Stimulated activated memory B cell treated with anti-CD40 and anti-IgM and Interleukin-4, amounts not matched to agents 10 μg/mL and 1 μg/mL and 100 μg/mL, for 72 hours (primary cell): Measurements from ENCODE around the gene TLR4.

Experiments
- ATAC-seq: fragments of 150-1000 bp; cut with Tn5 transposase; 2 replicates; pipeline ENCODE4 v1.10.0; 2021
- H3K27ac Mint-ChIP-seq: one replicate; pipeline ENCODE4 v1.8.0; 2022; ENCODE audit warnings: mild to moderate bottlenecking, mixed read lengths
- H3K27me3 Mint-ChIP-seq: one replicate; pipeline ENCODE4 v1.8.0; 2022; ENCODE audit warnings: mixed read lengths
- H3K36me3 Mint-ChIP-seq: one replicate; pipeline ENCODE4 v1.8.0; 2022; ENCODE audit warnings: mixed read lengths
- H3K4me1 Mint-ChIP-seq: one replicate; pipeline ENCODE4 v1.8.0; 2022; ENCODE audit warnings: mixed read lengths
- H3K4me3 Mint-ChIP-seq: one replicate; pipeline ENCODE4 v1.8.0; 2022; ENCODE audit warnings: mild to moderate bottlenecking, moderate library complexity, mixed read lengths
- H3K9me3 Mint-ChIP-seq: one replicate; pipeline ENCODE4 v1.8.0; 2022; ENCODE audit warnings: mixed read lengths

The TLR4 gene

GRCh38 chr9:117723986-117724625, 19.9 kb downstream of the TLR4 start:
- Mint-ChIP-seq H3K4me1 (peaks cover 11% of the 10 kb centered on the region), H3K9me3 (no peaks in the 10 kb centered on the region), H3K4me3 (no peak overlapping the region), H3K27ac (no peak overlapping the region), H3K27me3 (peaks cover 6% of the 10 kb centered on the region), H3K36me3 (no peaks in the 10 kb centered on the region)
- ATAC-seq: no peak

GRCh38 chr9:117725426-117725887, 21.3 kb downstream of the TLR4 start:
- H3K4me3 Mint-ChIP-seq: no peak overlapping the region
- H3K4me1 Mint-ChIP-seq: peaks cover 11% of the 10 kb centered on the region
- no peaks in the 10 kb centered on the region for H3K9me3 Mint-ChIP-seq
- no peak overlapping the region for H3K27ac Mint-ChIP-seq
- no peak for ATAC-seq
- peaks cover 6% of the 10 kb centered on the region for H3K27me3 Mint-ChIP-seq
- no peaks in the 10 kb centered on the region for H3K36me3 Mint-ChIP-seq

- H3K4me3 Mint-ChIP-seq: no peak overlapping the region
- peaks cover 3% of the 10 kb centered on the region for H3K4me1 Mint-ChIP-seq
- ATAC-seq: no peak
- H3K27ac Mint-ChIP-seq: no peak overlapping the region
- no peaks in the 10 kb centered on the region for H3K9me3 Mint-ChIP-seq
- no peaks in the 10 kb centered on the region for H3K36me3 Mint-ChIP-seq
- peaks cover 9% of the 10 kb centered on the region for H3K27me3 Mint-ChIP-seq
Observed at GRCh38 chr9:117729375-117729774, 25.2 kb downstream of the TLR4 start.

DNA sequence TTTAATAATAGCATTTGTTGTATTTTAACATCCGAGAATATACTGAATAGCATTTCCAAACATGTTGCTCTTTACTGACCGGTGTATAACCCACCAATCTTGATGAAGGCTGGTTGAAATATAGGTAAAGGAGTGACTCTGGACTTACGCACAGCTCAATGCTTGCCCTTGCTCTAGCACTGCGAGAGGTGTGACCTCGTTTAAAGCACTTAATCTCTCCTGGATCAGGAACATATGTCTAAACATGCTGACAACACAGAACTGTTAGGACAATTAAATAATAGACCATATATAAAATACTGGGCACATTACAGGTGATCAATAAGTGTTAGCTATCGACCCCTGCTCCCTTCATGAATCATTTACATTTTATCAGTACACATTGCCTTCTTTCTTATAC, 28.3 kb downstream of the TLR4 start:
- Mint-ChIP-seq H3K4me3 (no peak overlapping the region), H3K9me3 (no peaks in the 10 kb centered on the region), H3K4me1 (no peaks in the 10 kb centered on the region), H3K36me3 (no peaks in the 10 kb centered on the region), H3K27ac (no peak overlapping the region), H3K27me3 (peaks cover 9% of the 10 kb centered on the region)
- no peak for ATAC-seq

DNA sequence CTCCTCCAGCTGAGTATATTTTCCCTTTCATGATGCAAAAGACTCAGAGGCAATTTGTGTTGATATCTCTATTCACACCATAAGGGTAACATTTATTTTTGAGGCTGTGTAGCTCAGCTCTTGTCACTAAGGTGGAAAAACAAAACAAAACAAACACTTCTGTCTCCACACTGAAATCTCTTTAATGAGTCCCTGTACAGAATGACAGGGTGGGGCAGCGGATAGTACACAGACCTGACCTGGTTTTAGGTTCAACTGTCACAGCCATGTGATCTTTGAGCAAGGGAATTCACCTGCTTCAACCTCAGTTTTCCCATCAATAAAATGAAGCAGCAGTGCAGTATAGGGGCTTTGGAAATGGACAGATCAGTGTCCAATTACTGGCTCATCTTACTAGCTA, 29.3 kb downstream of the TLR4 start:
- no peaks in the 10 kb centered on the region for H3K4me1 Mint-ChIP-seq
- no peaks in the 10 kb centered on the region for H3K36me3 Mint-ChIP-seq
- no peaks in the 10 kb centered on the region for H3K9me3 Mint-ChIP-seq
- ATAC-seq: no peak
- H3K4me3 Mint-ChIP-seq: no peak overlapping the region
- peaks cover 9% of the 10 kb centered on the region for H3K27me3 Mint-ChIP-seq
- H3K27ac Mint-ChIP-seq: no peak overlapping the region

DNA sequence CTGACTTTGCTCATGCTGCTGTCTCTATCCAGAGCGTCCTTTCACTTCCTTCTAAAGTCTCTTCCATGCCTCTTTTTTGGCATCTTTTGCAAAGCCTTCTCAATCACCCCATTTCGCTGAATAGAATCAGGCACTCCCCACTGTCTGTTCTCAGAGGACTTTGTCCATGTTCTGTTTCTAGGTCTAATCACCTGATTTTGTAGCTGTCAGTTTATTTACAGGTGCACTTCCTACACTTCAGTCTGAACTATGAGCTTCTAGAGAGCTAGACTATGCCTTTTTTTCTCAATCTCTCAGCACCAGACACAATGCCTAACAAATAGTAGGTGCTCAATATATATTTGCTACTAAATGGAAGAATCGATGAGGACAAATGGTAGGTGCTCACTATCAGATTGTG, 29.9 kb downstream of the TLR4 start:
- ATAC-seq: no peak
- H3K36me3 Mint-ChIP-seq: no peaks in the 10 kb centered on the region
- H3K4me1 Mint-ChIP-seq: no peaks in the 10 kb centered on the region
- peaks cover 9% of the 10 kb centered on the region for H3K27me3 Mint-ChIP-seq
- H3K27ac Mint-ChIP-seq: no peak overlapping the region
- no peak overlapping the region for H3K4me3 Mint-ChIP-seq
- no peaks in the 10 kb centered on the region for H3K9me3 Mint-ChIP-seq

DNA sequence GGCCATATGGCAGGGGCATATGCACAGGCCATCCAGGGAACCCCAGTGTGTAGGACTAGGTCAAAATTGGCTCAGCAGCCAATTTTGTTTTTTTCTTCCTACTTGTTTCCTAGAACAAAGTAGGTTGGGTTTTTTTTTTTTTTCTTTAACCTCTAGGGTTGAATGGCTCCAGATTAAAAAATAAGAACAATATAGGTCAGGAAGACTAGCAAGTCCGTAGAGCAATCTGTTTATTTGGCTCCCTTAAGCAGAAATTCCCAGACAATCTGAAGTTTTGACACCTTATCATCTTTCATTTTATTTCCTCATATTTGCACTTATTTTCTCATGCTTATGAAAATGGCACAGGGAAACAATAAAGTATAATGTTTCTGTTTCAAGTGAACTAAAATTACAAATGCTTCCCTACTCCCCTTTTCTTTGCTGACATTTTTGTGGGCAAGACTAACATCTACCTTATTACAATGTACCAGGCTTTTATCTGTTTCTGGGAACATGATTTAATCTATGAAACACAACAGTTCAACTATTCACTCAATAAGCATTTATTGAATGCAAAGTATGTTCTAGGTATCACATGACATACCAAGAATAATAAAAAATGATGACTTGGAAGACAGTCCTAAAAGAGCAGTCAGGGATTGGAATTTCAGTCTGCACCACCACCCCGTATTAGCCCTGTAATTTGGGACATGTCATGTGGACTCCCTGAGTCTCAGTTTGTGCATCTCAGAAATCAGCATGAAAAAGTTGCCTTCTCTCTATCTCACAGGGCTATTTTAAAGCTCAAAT, 30.5 kb downstream of the TLR4 start:
- H3K36me3 Mint-ChIP-seq: no peaks in the 10 kb centered on the region
- no peak overlapping the region for H3K27ac Mint-ChIP-seq
- H3K4me1 Mint-ChIP-seq: no peaks in the 10 kb centered on the region
- no peak for ATAC-seq
- no peaks in the 10 kb centered on the region for H3K9me3 Mint-ChIP-seq
- peaks cover 9% of the 10 kb centered on the region for H3K27me3 Mint-ChIP-seq
- no peak overlapping the region for H3K4me3 Mint-ChIP-seq

DNA sequence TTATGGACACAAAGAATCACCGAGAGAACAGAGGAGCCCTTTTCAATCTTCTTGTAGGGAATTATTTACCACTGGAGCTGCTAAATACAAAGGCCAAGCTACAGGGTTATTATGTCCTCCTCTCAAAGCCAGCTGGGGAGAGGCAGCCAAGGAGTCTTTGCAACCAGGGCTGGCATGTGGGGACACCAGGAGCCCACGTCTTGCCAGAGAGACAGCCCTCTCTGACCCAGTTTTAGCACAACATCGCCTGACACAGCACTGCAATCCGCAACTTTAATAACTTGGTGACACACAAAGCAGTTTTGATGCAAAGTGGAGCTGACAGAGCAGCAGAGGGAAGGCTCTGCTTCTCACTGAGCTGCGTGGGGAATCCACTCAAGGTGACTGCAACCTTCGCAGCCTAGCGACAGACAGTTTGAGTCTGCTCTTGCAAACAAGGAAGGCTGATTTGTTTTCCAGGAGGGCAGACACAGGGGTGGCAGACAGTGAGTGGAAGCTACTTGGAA, 33.6 kb downstream of the TLR4 start:
- no peak overlapping the region for H3K27ac Mint-ChIP-seq
- no peak for ATAC-seq
- H3K9me3 Mint-ChIP-seq: no peaks in the 10 kb centered on the region
- peaks cover 26% of the 10 kb centered on the region for H3K27me3 Mint-ChIP-seq
- H3K4me3 Mint-ChIP-seq: no peak overlapping the region
- no peaks in the 10 kb centered on the region for H3K36me3 Mint-ChIP-seq
- H3K4me1 Mint-ChIP-seq: no peaks in the 10 kb centered on the region

GRCh38 chr9:117739206-117739605, 35.0 kb downstream of the TLR4 start:
- Mint-ChIP-seq H3K36me3 (no peaks in the 10 kb centered on the region), H3K9me3 (no peaks in the 10 kb centered on the region), H3K27me3 (peaks cover 20% of the 10 kb centered on the region), H3K4me1 (peaks cover 5% of the 10 kb centered on the region), H3K27ac (no peak overlapping the region), H3K4me3 (no peak overlapping the region)
- no peak for ATAC-seq

DNA sequence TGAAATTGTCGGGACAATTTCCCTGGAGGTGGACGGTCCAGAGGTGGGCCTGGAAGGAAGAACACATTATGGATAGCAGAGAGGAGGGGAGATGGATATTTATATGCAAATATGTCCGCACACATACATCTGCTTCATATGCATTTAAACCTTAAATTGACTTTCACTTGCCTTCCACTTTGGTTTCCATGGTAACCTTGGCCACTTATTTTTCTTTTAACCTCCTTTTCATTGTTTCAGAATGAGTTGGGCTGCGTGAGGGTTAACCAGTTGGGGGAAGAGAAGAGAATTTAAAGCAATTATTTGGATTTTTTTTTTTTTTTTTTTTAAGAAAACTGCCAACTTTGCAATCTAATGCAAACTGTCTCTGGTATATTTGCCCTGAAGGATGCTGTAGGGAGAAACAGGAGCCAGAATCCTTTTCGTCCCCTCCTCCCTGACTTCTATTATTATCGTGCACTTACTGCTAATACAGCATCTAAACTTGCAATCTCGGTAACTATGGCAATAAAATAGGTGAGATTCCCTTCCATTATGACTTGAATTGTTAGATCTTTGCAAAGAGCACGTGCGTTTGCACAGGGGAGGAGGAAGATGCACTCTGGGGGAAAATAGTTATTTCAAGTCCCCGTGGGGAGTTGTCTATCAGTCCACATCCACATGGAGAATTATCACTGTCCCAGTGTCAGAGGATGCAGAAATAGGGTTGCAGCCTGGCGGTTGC, 35.6 kb downstream of the TLR4 start:
- ATAC-seq: no peak
- H3K4me3 Mint-ChIP-seq: no peak overlapping the region
- H3K27ac Mint-ChIP-seq: no peak overlapping the region
- H3K27me3 Mint-ChIP-seq: peaks cover 21% of the 10 kb centered on the region
- peaks cover 11% of the 10 kb centered on the region for H3K4me1 Mint-ChIP-seq
- H3K36me3 Mint-ChIP-seq: no peaks in the 10 kb centered on the region
- no peaks in the 10 kb centered on the region for H3K9me3 Mint-ChIP-seq

GRCh38 chr9:117742131-117742530, 37.9 kb downstream of the TLR4 start:
- H3K4me1 Mint-ChIP-seq: peaks cover 16% of the 10 kb centered on the region
- no peaks in the 10 kb centered on the region for H3K9me3 Mint-ChIP-seq
- H3K27me3 Mint-ChIP-seq: peaks cover 30% of the 10 kb centered on the region
- ATAC-seq: no peak
- no peaks in the 10 kb centered on the region for H3K36me3 Mint-ChIP-seq
- H3K27ac Mint-ChIP-seq: no peak overlapping the region
- H3K4me3 Mint-ChIP-seq: no peak overlapping the region

DNA sequence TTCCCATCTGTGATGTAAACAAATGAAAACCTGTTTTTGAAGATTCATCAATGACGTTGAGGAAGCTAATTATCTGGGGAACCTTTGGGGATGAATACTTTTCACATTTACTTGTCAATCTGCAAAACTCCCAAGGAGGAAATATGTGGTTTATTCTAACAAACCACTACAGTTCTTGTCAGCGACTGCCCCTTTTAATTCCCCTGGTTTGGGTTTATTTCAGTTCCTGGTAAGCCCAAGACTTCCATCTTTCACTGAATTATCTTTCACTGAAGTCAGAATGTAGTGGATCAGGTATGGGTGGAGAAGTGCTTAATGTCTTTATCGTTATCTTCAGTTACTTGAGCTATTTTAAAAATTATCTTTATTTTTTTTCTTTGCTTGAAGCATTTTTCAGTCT, 40.2 kb downstream of the TLR4 start:
- Mint-ChIP-seq H3K36me3 (no peaks in the 10 kb centered on the region), H3K27ac (no peak overlapping the region)

GRCh38 chr9:117744856-117745389, 40.7 kb downstream of the TLR4 start:
- Mint-ChIP-seq H3K27ac (no peak overlapping the region), H3K27me3 (peaks cover 30% of the 10 kb centered on the region), H3K4me3 (peak overlapping the region; percentile 43), H3K4me1 (peaks cover 16% of the 10 kb centered on the region), H3K36me3 (no peaks in the 10 kb centered on the region), H3K9me3 (no peaks in the 10 kb centered on the region)
- peak; percentile 81 for ATAC-seq

More for the DNA sequence above, 40.2 kb downstream of the TLR4 start:
- H3K9me3 Mint-ChIP-seq: no peaks in the 10 kb centered on the region
- peak overlapping the region; percentile 15 for H3K4me3 Mint-ChIP-seq
- peaks cover 16% of the 10 kb centered on the region for H3K4me1 Mint-ChIP-seq
- H3K27me3 Mint-ChIP-seq: peaks cover 30% of the 10 kb centered on the region
- peak; percentile 66 for ATAC-seq

GRCh38 chr9:117745598-117745997, 41.4 kb downstream of the TLR4 start:
- peaks cover 30% of the 10 kb centered on the region for H3K27me3 Mint-ChIP-seq
- H3K9me3 Mint-ChIP-seq: no peaks in the 10 kb centered on the region
- no peak overlapping the region for H3K4me3 Mint-ChIP-seq
- peaks cover 23% of the 10 kb centered on the region for H3K4me1 Mint-ChIP-seq
- no peak for ATAC-seq
- no peaks in the 10 kb centered on the region for H3K36me3 Mint-ChIP-seq
- H3K27ac Mint-ChIP-seq: no peak overlapping the region

- Mint-ChIP-seq H3K9me3 (no peaks in the 10 kb centered on the region), H3K36me3 (no peaks in the 10 kb centered on the region), H3K4me3 (no peak overlapping the region), H3K27ac (no peak overlapping the region), H3K4me1 (peaks cover 23% of the 10 kb centered on the region), H3K27me3 (peaks cover 27% of the 10 kb centered on the region)
- no peak for ATAC-seq
Observed at GRCh38 chr9:117746263-117746662, 42.1 kb downstream of the TLR4 start.
